ENCODE results near the gene GRID1. TPM values are rescaled to one million over a fixed set of nuclear protein-coding genes. Genes with fewer than 3 reads are reported as not detected.

The GRID1 gene
- total RNA-seq, 1 donor from 2014 or later = 16.5 TPM

DNA sequence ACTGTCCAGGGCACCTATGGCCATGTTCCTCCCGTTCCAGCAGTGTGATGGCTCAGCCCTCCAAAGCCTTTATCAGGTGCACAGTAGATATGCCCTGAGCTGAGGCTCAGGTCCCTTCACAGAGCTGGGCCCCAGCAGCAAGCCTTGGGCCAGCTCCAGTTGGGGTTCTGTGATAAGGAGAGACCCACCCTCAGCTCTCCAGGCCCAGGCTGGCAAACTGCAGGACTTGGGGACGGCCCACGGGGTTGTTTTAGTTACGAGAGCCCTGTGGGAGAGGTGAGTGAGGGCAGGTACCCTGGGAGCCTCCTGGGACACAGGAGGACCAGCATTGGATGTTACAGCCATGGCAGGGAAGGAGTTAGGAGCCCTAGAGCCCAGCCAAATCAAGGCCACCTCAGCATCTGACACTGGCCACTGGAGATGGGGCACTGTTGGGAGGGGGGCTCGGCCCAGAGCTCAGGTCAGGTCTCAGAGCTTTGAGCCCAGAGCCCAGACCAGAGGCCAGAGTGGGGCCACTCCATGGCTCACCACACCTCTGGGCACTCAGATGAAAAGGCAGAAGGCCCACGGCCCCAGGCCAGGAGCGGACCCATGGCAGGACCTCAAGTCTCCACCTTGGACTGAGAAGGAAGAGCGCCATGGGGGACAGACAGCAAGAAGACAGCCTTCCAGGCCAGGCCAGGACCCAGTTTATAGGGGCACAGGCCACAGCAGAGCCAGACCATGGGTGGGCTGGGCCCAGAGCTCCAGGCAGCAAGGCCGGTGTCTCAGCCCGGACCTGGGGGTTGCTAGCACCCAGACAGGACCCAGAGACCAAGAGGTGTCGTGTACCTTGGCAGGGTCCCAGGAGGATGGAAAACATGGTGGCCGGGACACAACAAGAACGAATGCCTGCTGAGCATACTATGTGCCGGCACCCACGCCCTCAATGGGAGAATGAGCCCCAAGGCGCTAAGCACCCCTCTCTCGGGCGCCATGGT is 12.8 kb downstream of the GRID1 start:
- no peak for DNase-seq

DNA sequence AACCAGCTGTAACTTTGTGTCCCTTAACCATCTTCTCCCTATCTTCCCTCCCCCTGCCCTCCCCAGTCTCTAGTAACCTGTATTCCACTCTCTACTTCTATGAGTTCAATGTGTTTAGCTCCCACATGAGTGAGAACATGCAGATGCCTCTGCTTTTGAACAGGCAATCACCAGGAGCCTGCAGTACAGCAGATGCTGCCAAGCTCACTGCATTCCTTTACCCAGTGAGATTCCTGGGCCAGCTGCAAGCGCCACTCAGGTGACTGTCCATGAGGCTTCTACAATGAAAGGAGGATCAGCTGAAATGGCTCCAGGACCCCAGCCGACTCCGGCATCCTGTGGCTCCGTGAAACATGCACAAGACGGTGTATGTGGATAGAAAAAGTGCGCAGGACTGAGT is 15.7 kb downstream of the GRID1 start:
- no peak for DNase-seq

- DNase-seq = no peak
Observed at GRCh38 chr10:86349940-86350630, 16.5 kb downstream of the GRID1 start.

GRCh38 chr10:86349474-86349873 is 17.1 kb downstream of the GRID1 start:
- no peak for DNase-seq

DNA sequence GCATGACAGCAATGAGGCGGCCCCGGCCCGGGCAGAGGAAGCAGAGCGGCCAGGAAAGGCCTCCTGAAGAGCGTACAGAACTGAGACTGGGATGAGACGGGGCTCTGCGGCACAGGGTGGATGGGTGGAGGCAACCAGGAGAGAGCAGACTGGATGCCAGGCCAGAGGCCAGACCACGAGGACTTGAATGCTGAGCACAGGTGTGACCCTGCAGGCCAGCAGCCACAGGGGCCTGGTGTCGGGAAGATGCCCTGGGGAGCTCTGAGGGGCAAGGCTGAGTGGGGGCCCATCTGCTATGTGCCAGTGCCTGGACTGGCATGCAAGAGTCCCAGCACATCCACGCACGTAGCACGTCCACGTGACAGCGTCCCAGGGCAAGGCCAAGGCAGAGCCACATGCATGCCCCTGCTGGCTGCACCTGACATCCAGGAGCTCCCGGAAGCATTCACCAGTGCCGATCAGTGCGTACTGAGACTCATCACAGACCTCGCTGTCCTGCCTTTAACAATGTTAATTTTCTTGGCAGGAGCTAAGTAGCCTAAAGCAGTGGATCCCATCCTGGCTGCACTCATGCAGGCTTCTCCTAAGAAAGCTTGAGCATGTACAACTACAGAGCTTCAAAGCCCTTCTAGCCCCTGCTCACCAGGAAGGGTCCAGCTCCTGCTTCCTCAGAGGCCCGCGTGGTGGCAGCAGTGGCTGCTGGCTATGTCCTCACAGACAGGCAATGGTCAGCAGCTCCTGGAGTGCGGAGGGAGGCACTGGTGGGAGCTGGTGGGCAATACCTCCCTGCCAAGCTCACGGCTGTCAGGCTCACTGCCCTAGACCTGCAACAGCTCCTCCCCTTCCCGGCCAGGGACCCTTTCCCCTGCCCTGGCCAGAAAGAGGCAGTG is 18.0 kb downstream of the GRID1 start:
- no peak for DNase-seq

DNA sequence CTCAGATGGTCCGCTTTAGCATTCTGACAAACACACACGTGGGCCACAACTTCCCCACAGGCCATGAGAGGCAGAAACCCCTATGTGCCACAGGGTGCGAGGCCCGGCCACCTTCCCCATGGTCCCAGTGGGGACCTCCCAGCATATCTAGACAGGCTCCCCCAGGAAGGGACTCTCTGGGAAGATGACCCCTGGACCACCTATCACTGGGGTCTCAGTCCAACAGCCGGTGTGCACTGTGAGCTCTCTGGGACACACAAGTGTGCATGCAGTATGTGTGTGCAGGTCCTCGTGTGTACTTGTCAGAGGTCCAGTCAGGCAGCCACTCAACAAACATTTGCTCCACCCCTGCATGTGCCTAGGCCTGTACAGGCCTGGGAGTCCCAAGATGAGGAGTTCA is 18.7 kb downstream of the GRID1 start:
- no peak for DNase-seq

- no peak for DNase-seq
Observed at GRCh38 chr10:86346799-86347665, 19.6 kb downstream of the GRID1 start.

DNA sequence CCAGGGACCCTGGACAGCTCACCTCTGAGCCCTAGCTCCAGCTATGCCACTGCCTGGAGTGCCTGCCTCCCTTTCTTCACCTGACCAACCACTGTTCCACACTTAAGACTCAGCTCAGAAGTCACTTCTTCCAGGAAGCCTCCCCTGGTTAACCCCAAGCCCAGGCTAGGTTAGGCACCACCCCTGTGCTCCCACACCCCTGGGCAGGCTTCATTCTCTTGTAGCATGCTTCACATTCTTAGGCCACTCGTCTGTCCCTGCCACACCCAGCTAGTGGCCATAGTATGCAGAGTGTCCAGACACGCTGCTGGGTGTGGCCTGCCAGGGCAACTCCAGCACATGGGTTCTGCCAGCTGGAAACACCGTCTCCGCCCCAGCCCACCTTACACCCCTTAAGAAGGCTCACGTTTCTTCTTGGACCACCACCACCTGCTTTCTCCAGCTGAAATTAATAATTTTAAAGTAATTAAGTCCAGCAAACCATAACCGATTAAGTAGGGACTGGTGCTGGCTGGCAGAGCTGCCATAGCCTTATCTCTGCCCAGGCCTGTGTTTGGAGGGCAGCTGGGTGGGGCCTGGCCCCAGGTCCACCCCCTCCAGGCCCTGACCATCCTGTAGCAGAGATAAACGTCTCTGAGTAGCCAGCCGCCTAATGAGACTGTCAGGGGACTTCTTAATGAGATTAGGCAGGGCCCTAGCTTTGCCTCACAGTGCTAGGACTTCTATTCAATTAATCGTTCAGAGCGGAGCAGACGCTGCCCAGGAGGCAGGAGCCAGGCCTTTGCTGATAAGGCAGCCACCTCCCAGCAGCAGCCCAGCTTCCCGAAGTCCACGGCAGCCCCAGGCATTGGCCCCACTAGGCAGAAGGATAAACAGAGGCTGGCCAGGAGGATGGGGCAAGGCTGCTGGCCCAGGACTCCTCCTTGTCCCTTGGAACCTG is 20.5 kb downstream of the GRID1 start:
- DNase-seq = no peak

GRCh38 chr10:86345296-86345858 is 21.2 kb downstream of the GRID1 start:
- no peak for DNase-seq

DNA sequence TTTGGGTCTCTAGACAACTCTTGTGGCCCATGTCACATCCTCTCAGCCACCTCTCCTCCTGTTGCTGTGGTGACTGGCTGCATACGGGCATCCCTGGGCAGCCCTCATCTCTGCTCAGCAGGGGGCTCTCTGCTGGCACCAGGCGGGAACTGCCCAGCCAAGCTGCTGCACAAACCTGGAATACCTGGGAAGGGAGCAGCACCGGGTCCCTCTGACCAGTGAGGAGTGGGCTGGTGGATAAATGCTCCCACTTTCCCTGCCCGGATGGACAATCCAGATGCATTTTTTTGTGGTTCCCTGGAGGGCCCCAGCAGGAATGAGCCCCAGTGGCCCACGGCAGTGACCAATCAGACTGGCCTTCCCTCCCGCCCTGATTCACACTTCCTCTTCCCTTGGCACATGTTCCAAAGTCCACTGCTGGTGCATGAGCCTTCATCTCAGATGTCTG is 21.9 kb downstream of the GRID1 start:
- DNase-seq = no peak

DNA sequence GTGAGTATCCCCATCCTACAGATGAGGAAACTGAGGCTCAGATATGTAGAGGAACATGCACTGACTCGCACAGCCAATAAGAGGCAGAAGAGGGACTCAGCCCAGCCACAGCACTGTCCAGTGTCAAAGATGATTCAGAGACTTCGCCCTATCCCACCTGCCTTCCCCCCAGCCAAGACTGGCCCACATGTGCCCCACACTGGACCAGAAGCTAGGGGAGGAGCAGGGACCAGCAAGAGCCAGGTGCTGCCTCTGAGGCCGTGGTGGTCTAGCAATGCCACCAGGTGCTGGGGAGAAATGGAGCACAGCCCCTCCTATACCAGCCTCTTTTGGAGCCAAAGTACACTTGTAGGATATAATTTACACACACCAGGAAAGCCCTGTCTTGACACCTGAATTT is 22.3 kb downstream of the GRID1 start:
- DNase-seq = no peak

- no peak for DNase-seq
Observed at GRCh38 chr10:86343761-86344160, 22.8 kb downstream of the GRID1 start.

DNA sequence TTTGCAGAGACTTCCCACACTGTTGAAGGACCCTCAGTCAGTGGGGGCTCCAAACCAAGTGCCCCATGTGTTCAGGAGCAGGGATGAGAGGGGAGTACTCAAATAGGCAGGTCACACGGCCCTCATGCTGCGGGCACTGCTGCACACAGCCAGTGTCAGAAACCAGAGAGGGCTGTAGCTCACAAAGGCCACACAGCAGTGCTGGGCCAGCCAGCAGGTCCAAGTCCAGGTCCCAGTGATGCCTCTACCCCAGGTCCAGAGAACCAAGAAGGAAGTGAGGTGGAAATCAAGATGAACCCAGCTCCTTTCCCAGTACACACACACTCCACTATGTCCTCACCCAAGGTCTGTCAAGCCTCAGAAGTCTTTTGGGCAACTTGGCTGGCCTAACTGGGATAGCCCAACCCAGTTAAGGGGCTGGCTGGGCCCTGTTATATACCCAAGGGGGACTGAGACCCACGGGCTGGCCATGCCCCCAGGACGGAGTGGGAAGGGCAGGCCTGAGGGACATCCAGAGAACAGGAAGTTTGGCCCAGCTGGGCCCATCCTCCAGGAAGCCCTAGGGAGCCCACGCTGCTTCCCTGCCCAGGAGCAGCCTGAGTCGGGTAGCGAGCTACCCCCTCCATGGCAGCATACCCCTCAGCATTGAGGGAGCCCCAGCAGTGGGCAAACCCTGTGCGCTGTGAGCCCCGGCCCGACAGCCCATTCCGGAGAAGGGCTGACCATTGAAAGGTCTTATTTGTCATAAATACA is 24.3 kb downstream of the GRID1 start:
- no peak for DNase-seq

- no peak for DNase-seq
Observed at GRCh38 chr10:86341361-86341811, 25.2 kb downstream of the GRID1 start.

DNA sequence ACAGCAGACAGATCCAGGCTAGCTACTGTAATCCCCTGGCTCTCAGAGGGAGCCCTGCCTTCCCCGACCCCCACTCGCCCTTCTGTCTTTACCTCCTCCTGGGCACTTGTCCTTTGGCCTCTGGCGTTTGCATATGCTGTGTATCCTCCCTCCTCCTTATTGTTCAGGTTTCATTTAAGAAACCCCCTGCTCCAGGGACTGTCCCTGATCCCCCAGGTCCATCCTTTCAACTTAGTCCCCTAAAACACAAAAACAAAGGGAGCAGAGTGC is 25.7 kb downstream of the GRID1 start:
- no peak for DNase-seq

- no peak for DNase-seq
Observed at GRCh38 chr10:86340176-86340990, 26.2 kb downstream of the GRID1 start.

GRCh38 chr10:86339226-86339865 is 27.2 kb downstream of the GRID1 start:
- no peak for DNase-seq

DNA sequence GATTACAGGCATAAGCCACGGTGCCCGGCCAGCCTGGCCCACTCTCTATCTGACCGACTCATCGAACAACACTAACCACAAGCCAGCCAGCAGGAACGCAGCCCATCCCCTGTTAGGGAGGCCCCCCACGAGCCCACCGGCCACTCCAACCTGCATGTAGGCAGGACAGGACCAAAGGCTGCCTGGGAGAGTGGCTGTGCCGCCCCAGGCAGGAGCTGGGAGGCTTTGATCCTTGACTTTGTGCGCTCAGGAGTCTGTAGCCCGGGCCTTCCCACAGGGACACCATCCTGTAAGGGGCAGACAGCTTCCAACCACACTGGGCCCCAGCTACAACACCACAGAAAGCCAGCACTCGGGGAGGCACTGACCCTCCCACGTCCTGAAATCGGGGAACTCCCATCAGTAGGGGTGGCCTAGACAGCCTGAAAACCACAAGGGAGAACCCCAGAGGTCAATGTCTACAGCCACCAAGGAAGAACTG is 29.4 kb downstream of the GRID1 start:
- no peak for DNase-seq
